ENCODE results near the gene NACC2. TPM values are rescaled to one million over a fixed set of nuclear protein-coding genes. Genes with fewer than 3 reads are reported as not detected.
"Not testable (repeated sequence)": the region's sequence is repeated elsewhere in the genome, so short reads cannot be mapped to it uniquely, and the experiment has no call there.

NACC2 gene
- total RNA-seq, 4 donors from 2014 or later: 10.4 to 21.6 (median 12.8) TPM

DNA sequence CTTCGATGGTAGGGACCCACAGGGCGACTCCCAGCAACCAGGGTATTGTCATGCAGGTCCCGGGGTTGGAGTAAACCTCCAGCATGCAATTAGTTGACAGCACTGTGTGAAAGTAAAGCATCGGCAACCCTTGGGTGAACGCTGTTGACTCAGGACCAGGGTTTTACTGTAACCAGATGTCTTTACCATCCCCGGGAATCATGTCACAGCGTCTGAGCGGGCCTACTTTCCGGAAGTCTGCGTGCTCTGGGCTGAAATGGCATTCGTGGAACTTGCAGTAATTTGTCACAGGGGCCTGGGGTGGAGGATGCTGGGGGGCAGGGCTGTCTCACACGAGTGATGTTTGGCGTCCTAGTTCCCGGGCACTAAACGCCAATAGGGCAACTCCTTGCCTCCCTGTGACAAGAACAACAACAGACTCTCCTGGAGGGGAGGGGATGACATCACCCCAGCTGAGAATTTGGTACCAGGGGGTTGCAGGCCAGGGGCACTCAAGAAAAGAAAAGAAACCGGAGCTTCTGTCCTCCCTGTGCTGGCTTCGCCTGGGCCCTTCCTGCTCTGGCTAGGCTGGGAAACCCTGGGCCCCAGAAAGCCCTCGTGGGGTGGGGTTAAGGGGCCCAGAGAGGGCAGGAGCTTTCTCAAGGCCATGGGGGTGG is 123.8 kb downstream of the NACC2 start:
- no peak for DNase-seq
- Histone ChIP-seq H3K4me3 (no peak overlapping the region), H3K27ac (no peak overlapping the region), H3K9me3 (no peaks in the 10 kb centered on the region), H3K36me3 (no peaks in the 10 kb centered on the region), H3K27me3 (peaks cover 0 to 8% (median 0%) of the 10 kb centered on the region in 4 donors), H3K4me1 (peaks cover 0 to 28% (median 13%) of the 10 kb centered on the region in 3 donors)
- WGBS, 2 donors: 59% methylated on average over 11 to 12 of the region's 18 CpGs
- TF ChIP-seq, protein P1, sequence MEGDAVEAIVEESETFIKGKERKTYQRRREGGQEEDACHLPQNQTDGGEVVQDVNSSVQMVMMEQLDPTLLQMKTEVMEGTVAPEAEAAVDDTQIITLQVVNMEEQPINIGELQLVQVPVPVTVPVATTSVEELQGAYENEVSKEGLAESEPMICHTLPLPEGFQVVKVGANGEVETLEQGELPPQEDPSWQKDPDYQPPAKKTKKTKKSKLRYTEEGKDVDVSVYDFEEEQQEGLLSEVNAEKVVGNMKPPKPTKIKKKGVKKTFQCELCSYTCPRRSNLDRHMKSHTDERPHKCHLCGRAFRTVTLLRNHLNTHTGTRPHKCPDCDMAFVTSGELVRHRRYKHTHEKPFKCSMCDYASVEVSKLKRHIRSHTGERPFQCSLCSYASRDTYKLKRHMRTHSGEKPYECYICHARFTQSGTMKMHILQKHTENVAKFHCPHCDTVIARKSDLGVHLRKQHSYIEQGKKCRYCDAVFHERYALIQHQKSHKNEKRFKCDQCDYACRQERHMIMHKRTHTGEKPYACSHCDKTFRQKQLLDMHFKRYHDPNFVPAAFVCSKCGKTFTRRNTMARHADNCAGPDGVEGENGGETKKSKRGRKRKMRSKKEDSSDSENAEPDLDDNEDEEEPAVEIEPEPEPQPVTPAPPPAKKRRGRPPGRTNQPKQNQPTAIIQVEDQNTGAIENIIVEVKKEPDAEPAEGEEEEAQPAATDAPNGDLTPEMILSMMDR (IDR thresholded peaks at IDR 0.05): no peak
- no peak for TF ChIP-seq POLR2A (IDR thresholded peaks at IDR 0.05)
- intact Hi-C loops (cut with DNase I): loop anchor here (10.0 kb wide), 1 partner anchor 314 kb away; no protein-coding TSS in a partner anchor

DNA sequence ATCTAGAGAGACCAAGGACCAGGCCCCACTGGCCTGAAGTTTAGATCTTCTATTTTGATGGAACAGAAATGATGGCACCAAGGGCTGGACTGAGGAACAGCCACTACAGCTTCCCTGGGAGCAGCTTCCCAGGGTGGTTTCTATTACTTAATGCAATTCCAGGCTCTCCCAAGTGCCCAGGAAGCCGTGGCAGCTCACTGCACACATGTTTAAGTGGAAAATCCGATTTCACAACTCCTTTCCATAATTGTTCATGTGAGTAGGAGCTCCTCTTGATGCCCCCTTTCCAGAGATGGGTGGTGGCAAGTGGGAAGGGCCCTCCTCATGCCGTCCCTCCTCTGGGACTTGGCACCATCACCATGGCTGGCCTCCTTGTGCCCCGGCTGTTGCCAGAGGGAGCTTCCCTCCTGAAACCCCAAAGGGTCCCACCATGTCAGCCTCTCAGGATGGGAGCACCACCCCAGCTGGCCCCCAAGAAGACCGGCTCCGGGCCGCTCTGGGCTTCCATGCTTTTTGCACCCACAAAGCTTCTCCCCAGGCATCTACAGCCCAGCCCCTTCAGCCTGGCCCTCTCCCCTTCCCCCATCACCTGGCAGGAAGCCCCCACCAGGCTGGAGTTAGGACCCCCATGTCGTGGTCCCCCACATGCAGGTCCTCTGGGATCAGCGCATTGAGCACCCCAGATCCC is 124.8 kb downstream of the NACC2 start:
- no peaks in the 10 kb centered on the region for H3K9me3 ChIP-seq
- peaks cover 0 to 3% (median 0%) of the 10 kb centered on the region in 4 donors for H3K27me3 ChIP-seq
- no peak for DNase-seq
- intact Hi-C loops (cut with DNase I): loop anchor here (10.0 kb wide), 1 partner anchor 315 kb away; no protein-coding TSS in a partner anchor
- H3K36me3 ChIP-seq: no peaks in the 10 kb centered on the region
- no peak overlapping the region for H3K4me3 ChIP-seq
- WGBS, 2 donors: 63 to 72% methylated on average over 6 to 8 of the region's 9 CpGs
- TF ChIP-seq, protein P1 (IDR thresholded peaks at IDR 0.05): no peak
- no peak for TF ChIP-seq POLR2A (IDR thresholded peaks at IDR 0.05)
- H3K27ac ChIP-seq: no peak overlapping the region
- peaks cover 0 to 28% (median 13%) of the 10 kb centered on the region in 3 donors for H3K4me1 ChIP-seq

DNA sequence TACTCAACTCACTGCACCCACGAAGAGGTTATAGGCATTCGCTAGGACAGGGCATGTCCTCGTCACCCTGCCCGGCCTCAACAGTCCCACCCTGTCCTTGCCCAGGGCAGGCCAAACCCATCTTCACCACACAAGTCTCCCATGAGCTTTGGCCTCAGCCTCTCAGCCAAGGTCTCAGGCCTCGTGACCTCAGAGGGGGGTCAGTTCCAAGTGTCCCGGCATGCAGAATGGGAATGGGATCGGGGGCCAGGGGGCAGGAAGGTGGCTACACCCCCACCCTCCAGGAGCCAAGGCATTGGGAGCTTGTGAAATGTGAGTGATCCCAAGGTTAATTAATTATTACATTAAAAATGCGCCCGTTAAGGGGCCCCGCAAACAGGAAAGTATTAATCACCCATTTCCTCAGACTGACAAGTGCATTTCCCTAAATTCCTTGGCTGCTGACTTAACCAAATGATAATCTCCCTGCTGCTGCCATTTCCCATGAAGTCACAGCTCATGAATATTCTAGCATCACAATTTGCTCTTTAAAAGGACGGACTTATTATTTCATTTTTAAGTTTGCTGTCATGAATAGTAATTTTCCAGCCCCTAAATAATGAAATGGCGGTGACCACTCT is 125.9 kb downstream of the NACC2 start:
- Histone ChIP-seq H3K4me3 (no peak overlapping the region), H3K27me3 (no peaks in the 10 kb centered on the region), H3K4me1 (peaks cover 0 to 28% (median 13%) of the 10 kb centered on the region in 3 donors), H3K27ac (peak overlapping the region in 2 of 4 donors; percentile 5 to 34), H3K36me3 (no peaks in the 10 kb centered on the region), H3K9me3 (no peaks in the 10 kb centered on the region)
- intact Hi-C loops (cut with DNase I): no loop called here
- TF ChIP-seq POLR2A (IDR thresholded peaks at IDR 0.05): no peak
- TF ChIP-seq, protein P1 (IDR thresholded peaks at IDR 0.05): no peak
- WGBS, 2 donors: 46 to 62% methylated on average over 9 of the region's 12 CpGs
- DNase-seq: no peak

DNA sequence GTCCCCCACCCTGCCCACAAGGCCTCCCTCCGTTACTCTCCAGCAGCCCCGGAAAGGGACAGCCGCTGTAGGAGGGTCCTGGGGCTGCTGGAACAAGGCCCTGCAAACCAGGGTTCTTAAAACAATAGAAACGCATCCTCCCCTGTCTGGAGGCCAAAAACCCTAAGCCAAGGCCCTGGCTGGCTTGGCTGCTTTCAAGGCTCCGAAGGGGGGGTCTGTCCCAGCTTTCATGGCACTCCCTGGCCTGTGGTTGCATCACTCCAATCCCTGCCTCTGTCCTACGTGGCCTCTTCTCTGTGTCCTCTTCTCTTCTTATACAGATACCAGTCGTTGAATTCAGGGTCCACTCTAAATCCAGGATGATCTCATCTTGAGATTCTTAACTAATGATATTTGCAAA is 126.5 kb downstream of the NACC2 start:
- Histone ChIP-seq H3K27ac (peak overlapping the region in 1 of 4 donors; percentile 34), H3K36me3 (no peaks in the 10 kb centered on the region), H3K27me3 (no peaks in the 10 kb centered on the region), H3K4me3 (no peak overlapping the region), H3K4me1 (peaks cover 0 to 28% (median 13%) of the 10 kb centered on the region in 3 donors), H3K9me3 (no peaks in the 10 kb centered on the region)
- 31 to 42% methylated on average over 4 to 5 of the region's 7 CpGs for WGBS, 2 donors
- intact Hi-C loops (cut with DNase I): no loop called here
- no peak for TF ChIP-seq POLR2A (IDR thresholded peaks at IDR 0.05)
- TF ChIP-seq, protein P1 (IDR thresholded peaks at IDR 0.05): no peak
- no peak for DNase-seq

DNA sequence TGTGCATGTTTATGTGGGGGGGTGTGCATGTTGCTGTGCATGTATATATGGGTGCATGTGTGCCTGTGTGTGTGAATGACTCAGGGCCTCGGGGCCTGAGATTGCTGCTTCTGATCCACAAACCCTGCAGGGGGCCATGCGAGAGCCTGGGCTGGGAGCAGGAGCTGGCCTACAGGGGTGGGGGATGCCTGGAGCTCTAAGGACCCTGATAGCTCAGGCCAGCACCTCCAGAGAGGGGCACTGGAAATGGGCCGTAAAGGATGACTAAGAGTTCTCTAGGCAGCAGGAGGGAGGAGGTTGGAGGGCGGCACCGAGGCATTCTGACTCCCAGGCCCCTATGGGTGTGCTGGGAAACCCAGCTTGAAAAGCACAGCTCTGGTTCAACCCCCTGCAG is 127.0 kb downstream of the NACC2 start:
- Histone ChIP-seq H3K9me3 (no peaks in the 10 kb centered on the region), H3K27ac (no peak overlapping the region), H3K36me3 (no peaks in the 10 kb centered on the region), H3K27me3 (no peaks in the 10 kb centered on the region), H3K4me3 (no peak overlapping the region), H3K4me1 (peaks cover 0 to 28% (median 13%) of the 10 kb centered on the region in 3 donors)
- intact Hi-C loops (cut with DNase I): no loop called here
- TF ChIP-seq POLR2A (IDR thresholded peaks at IDR 0.05): no peak
- TF ChIP-seq, protein P1 (IDR thresholded peaks at IDR 0.05): no peak
- 24 to 26% methylated on average over 4 to 5 of the region's 5 CpGs for WGBS, 2 donors
- DNase-seq: no peak

DNA sequence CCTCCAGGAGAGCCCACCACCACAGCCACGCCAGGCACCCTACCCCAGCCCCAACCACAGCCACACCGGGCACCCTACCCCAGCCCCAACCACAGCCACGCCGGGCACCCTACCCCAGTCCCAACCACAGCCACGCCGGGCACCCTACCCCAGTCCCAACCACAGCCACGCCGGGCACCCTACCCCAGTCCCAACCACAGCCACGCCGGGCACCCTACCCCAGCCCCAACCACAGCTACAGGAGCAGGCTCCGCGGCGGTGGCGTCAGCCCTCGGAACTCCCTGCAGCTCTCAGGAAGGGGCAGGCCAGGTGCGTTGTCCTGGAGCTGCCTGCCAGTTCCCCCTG is 128.2 kb downstream of the NACC2 start:
- DNase-seq, H3K27ac ChIP-seq, H3K4me3 ChIP-seq, H3K27me3 ChIP-seq, H3K36me3 ChIP-seq, H3K9me3 ChIP-seq: not testable (repeated sequence)
- intact Hi-C loops (cut with DNase I): loop anchor here (2.0 kb wide), 1 partner anchor 156 kb away; no protein-coding TSS in a partner anchor
- H3K4me1 ChIP-seq: peaks cover under 1 to 34% (median 17%) of the 10 kb centered on the region in 3 donors
- WGBS, 2 donors: 47% methylated on average over 6 of the region's 16 CpGs; no CpG with 5 or more reads in 1 of the 2 donors
